ENCODE results near the gene MINDY2. TPM values are rescaled to one million over a fixed set of nuclear protein-coding genes. Genes with fewer than 3 reads are reported as not detected.

The MINDY2 gene
- total and polyA plus RNA-seq, 9 of the 15 experiments (the other 6 are each of a cell fraction or from before 2014, with no cell fraction given), result 2.4 to 15.3 (median 7.2) TPM

DNA sequence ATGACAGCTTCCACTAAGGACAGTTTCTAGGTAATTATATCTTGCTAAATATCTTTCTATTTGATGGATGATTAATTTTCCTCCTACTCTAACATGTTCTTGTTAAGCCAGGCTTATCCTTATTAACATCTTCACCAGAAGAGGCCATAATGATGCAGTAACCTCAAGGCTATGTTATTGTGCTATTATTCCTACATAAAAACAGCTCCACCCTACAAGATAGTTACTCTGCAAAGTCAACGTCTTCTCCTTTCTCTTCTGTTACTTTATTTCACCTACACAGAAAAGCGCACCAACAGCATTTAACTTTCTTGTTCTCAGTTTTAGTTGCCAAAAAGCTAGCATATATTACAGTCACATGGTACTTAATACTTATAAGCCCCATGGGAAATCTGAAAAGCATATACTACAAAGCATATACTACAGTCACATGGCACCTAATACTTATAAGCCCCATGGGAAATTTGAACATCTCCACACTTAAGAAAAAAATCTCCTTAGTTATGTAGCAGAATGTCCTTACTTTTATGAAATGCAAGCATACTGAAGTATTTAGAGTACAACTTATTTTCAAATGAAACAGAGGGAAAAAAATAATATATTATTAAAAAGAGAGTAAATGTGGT lies 35.0 kb upstream of the MINDY2 start:
- FAIRE-seq (no peak), DNase-seq (ENCODE audit: extremely low read depth in 1 of 4, low spot score in 3 of 4) (no peak), ATAC-seq (no peak)
- Histone ChIP-seq H3K79me2 (ENCODE audit: control insufficient read depth, insufficient read depth, low read length) (peaks cover 96% of the 10 kb centered on the region), H2AFZ (ENCODE audit: low read depth, low read length) (no peak overlapping the region), H3K4me3 (no peak overlapping the region), H3K4me2 (ENCODE audit: insufficient read depth, low read length) (no peak overlapping the region), H3K27me3 (ENCODE audit: control insufficient read depth in 2 of 2, insufficient read depth in 2 of 2, low read length in 2 of 2) (no peaks in the 10 kb centered on the region), H3K9me1 (ENCODE audit: control insufficient read depth, insufficient read depth, low read length) (no peaks in the 10 kb centered on the region), H3K27ac (ENCODE audit: extremely low read depth, low read depth, low read length) (no peak overlapping the region), H3K4me1 (replicated peaks in 1 of 2; ENCODE audit: control insufficient read depth in 2 of 2, insufficient read depth in 2 of 2, low read length in 2 of 2) (peaks cover 0 to 27% of the 10 kb centered on the region in 2 experiments; a peak in 4 of 5 replicates), H4K20me1 (replicated peaks; ENCODE audit: control insufficient read depth, insufficient read depth, low read length) (peaks cover 28% of the 10 kb centered on the region), H3K9me3 (replicated peaks; ENCODE audit: control insufficient read depth, insufficient read depth, low read depth, low read length) (no peaks in the 10 kb centered on the region), H3K36me3 (ENCODE audit: control insufficient read depth, insufficient read depth, low read length) (peaks cover 7% of the 10 kb centered on the region; the same call in 2 of the 3 replicates), H3K9ac (ENCODE audit: insufficient read depth in 1 of 2, low read depth in 2 of 2, low read length in 2 of 2) (no peak overlapping the region)
- 0 out of 2 replicates have a peak, but pooled peaks have one; percentile 8 for TF ChIP-seq ZNF316 (IDR thresholded peaks at IDR 0.05)
- TF ChIP-seq TCF3 (CRISPR knock-in tag; IDR thresholded peaks at IDR 0.05), result no peak
- WGBS (ENCODE audit: insufficient coverage, low coverage, missing lambda C conversion rate), result 60% methylated on average over 2 of the region's 2 CpGs
- intact Hi-C loops (cut with micrococcal nuclease), result no loop called here
- CTCF ChIA-PET (ENCODE audit: low intra/inter-chr PET ratio), result no interaction called here
- POLR2A ChIA-PET, result interaction anchor here (1.6 kb wide), 1 partner anchor 11 kb away, joined by 4 read pairs; no protein-coding TSS in a partner anchor
- BruUV-seq (replicated peaks), result no TSS peak
- in situ Hi-C loops (cut with MboI), result no loop called here

DNA sequence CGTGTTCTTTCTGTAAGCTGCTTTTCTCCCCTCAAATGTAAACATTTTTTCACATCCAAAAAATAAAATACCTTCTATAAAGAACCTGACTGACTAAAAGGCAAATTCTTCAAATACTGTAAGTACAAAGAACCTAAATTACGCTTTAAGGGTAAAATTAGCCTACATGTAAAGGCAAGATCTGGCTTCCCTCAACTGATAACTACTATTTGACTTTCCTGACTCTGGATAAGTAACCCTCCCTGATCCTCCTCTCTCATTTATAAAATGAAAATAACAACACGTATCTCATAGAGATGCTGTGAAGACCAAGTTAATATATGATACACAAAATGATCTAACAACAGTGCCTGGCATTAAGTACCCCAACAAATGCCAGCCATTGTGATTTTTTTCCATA lies 33.8 kb upstream of the MINDY2 start:
- intact Hi-C loops (cut with micrococcal nuclease) (no loop called here), in situ Hi-C loops (cut with MboI) (no loop called here)
- BruUV-seq (replicated peaks), result no TSS peak
- POLR2A ChIA-PET, result interaction anchor here (0.6 to 1.6 kb wide), 2 partner anchors 8 to 10 kb away, joined by 3 to 4 read pairs; no protein-coding TSS in a partner anchor
- no peak for ATAC-seq
- H3K9me3 ChIP-seq (replicated peaks; ENCODE audit: control insufficient read depth, insufficient read depth, low read depth, low read length), result no peaks in the 10 kb centered on the region
- DNase-seq (ENCODE audit: extremely low read depth in 1 of 4, low spot score in 3 of 4), result no peak
- no peaks in the 10 kb centered on the region for H3K27me3 ChIP-seq (ENCODE audit: control insufficient read depth in 2 of 2, insufficient read depth in 2 of 2, low read length in 2 of 2)
- no peak overlapping the region for H3K4me3 ChIP-seq
- whole genome bisulfite sequencing (ENCODE audit: insufficient coverage, low coverage, missing lambda C conversion rate), result 51% methylated on average over 3 of the region's 3 CpGs
- peaks cover 5% of the 10 kb centered on the region for H3K36me3 ChIP-seq (ENCODE audit: control insufficient read depth, insufficient read depth, low read length)
- CTCF ChIA-PET (ENCODE audit: low intra/inter-chr PET ratio), result no interaction called here
- no peaks in the 10 kb centered on the region for H3K9me1 ChIP-seq (ENCODE audit: control insufficient read depth, insufficient read depth, low read length)
- H3K9ac ChIP-seq (ENCODE audit: insufficient read depth in 1 of 2, low read depth in 2 of 2, low read length in 2 of 2), result no peak overlapping the region
- H2AFZ ChIP-seq (ENCODE audit: low read depth, low read length), result no peak overlapping the region
- H3K4me1 ChIP-seq (replicated peaks in 1 of 2; ENCODE audit: control insufficient read depth in 2 of 2, insufficient read depth in 2 of 2, low read length in 2 of 2), result peaks cover 0 to 25% of the 10 kb centered on the region in 2 experiments; a peak in 4 of 5 replicates
- peaks cover 96% of the 10 kb centered on the region for H3K79me2 ChIP-seq (ENCODE audit: control insufficient read depth, insufficient read depth, low read length)
- no peak for FAIRE-seq
- TF ChIP-seq ZNF134 (CRISPR knock-in tag; conservative IDR thresholded peaks at IDR 0.05), result peak; percentile 75
- TF ChIP-seq, protein P1, sequence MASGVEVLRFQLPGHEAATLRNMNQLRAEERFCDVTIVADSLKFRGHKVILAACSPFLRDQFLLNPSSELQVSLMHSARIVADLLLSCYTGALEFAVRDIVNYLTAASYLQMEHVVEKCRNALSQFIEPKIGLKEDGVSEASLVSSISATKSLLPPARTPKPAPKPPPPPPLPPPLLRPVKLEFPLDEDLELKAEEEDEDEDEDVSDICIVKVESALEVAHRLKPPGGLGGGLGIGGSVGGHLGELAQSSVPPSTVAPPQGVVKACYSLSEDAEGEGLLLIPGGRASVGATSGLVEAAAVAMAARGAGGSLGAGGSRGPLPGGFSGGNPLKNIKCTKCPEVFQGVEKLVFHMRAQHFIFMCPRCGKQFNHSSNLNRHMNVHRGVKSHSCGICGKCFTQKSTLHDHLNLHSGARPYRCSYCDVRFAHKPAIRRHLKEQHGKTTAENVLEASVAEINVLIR (CRISPR knock-in tag; IDR thresholded peaks at IDR 0.05), result no peak
- no peak for TF ChIP-seq ESRRB (CRISPR knock-in tag; IDR thresholded peaks at IDR 0.05; ENCODE audit: borderline replicate concordance)
- no peak for TF ChIP-seq MIER1 (IDR thresholded peaks at IDR 0.05; ENCODE audit: low read depth)
- no peak for TF ChIP-seq PML (IDR thresholded peaks at IDR 0.05; ENCODE audit: low read length)
- no peak overlapping the region for H3K27ac ChIP-seq (ENCODE audit: extremely low read depth, low read depth, low read length)
- H4K20me1 ChIP-seq (replicated peaks; ENCODE audit: control insufficient read depth, insufficient read depth, low read length), result peaks cover 25% of the 10 kb centered on the region
- no peak overlapping the region for H3K4me2 ChIP-seq (ENCODE audit: insufficient read depth, low read length)

All from K562 (cell line).